HG03039 (cell line): ENCODE results near the gene ABCC4.

Source experiments
- ATAC-seq: cut with Tn5 transposase; IDR thresholded peaks from one replicate; pipeline ENCODE4 v1.9.1; 2021; ENCODE audit warnings: mild to moderate bottlenecking, moderate library complexity; ENCODE audit not compliant: unreplicated experiment

The ABCC4 gene

GRCh38 chr13:95060014-95060519 is 241.2 kb downstream of the ABCC4 start:
- no peak for ATAC-seq

GRCh38 chr13:95059306-95059705 is 241.9 kb downstream of the ABCC4 start:
- ATAC-seq = no peak

- no peak for ATAC-seq
Measured at GRCh38 chr13:95058680-95059079, 242.6 kb downstream of the ABCC4 start.

GRCh38 chr13:95056266-95056665 is 245.0 kb downstream of the ABCC4 start:
- ATAC-seq = no peak

GRCh38 chr13:95050800-95051615 is 250.2 kb downstream of the ABCC4 start:
- ATAC-seq = peak; percentile 77

GRCh38 chr13:95049772-95050171 is 251.5 kb downstream of the ABCC4 start:
- ATAC-seq = no peak

- no peak for ATAC-seq
Measured at GRCh38 chr13:95044452-95045205, 256.6 kb downstream of the ABCC4 start.

- ATAC-seq = no peak
Measured at GRCh38 chr13:95039415-95039814, 261.8 kb downstream of the ABCC4 start.

GRCh38 chr13:95038949-95039348 is 262.3 kb downstream of the ABCC4 start:
- no peak for ATAC-seq

- no peak for ATAC-seq
Measured at GRCh38 chr13:95035311-95036109, 265.7 kb downstream of the ABCC4 start.

GRCh38 chr13:95033890-95034289 is 267.4 kb downstream of the ABCC4 start:
- ATAC-seq = peak; percentile 68

GRCh38 chr13:95032121-95032520 is 269.1 kb downstream of the ABCC4 start:
- ATAC-seq = no peak

- no peak for ATAC-seq
Measured at GRCh38 chr13:95030821-95031343, 270.4 kb downstream of the ABCC4 start.

GRCh38 chr13:95027638-95028037 is 273.6 kb downstream of the ABCC4 start:
- ATAC-seq = no peak

GRCh38 chr13:95025116-95025515 is 276.1 kb downstream of the ABCC4 start:
- ATAC-seq = no peak

- ATAC-seq = no peak
Measured at GRCh38 chr13:95023405-95023804, 277.8 kb downstream of the ABCC4 start.

- ATAC-seq = no peak
Measured at GRCh38 chr13:95020298-95020987, 280.8 kb downstream of the ABCC4 start.

- no peak for ATAC-seq
Measured at GRCh38 chr13:95019886-95020285, 281.4 kb downstream of the ABCC4 start.

- ATAC-seq = no peak
Measured at GRCh38 chr13:95007322-95007721, 293.9 kb downstream of the ABCC4 start.

GRCh38 chr13:95005300-95005699 is 296.0 kb downstream of the ABCC4 start:
- no peak for ATAC-seq
